GM12878 (cell line): Measurements from ENCODE around the gene RNMT. TPM values are rescaled to one million over a fixed set of nuclear protein-coding genes. Genes with fewer than 3 reads are reported as not detected.
A peak's percentile ranks its signal among the peaks of the same experiment; 100 is the strongest.

Experiments
- ATAC-seq: fragments of 200-7000 bp; cut with Tn5 transposase; 3 replicates; pipeline ENCODE4 v1.9.1; 2020; ENCODE audit warnings: mild to moderate bottlenecking, moderate library complexity
- BruUV-seq: library from RNA; stranded (reverse); fragments of 400-500 nt; replicated peaks from 2 replicates; lab custom pipeline; 2021; lab: Mats Ljungman, UMichigan
- CTCF ChIA-PET: fragments of 300-600 bp; sonication (Branson Sonifier 250); formaldehyde crosslinking; extraction: SDS; loops from one replicate; lab custom pipeline; 2021; ENCODE audit warnings: inconsistent platforms; lab: Yijun Ruan, JAX
- POLR2A ChIA-PET: fragments of 350-600 bp; formaldehyde crosslinking; extraction: SDS; loops from one replicate; lab custom pipeline; 2021; ENCODE audit warnings: inconsistent platforms; lab: Charles Lee
- RAD21 ChIA-PET: fragments of 300-600 bp; sonication (Branson Sonifier 250); formaldehyde crosslinking; loops from one replicate; lab custom pipeline; 2023; ENCODE audit warnings: antibody characterized with exemption; ENCODE audit not compliant: unreplicated experiment; lab: Charles Lee
- SMC1A ChIA-PET: fragments of 300-600 bp; sonication (Branson Sonifier 250); formaldehyde crosslinking; loops from one replicate; lab custom pipeline; 2023; ENCODE audit not compliant: unreplicated experiment, uncharacterized antibody; lab: Charles Lee
- DNase-seq: peaks from one replicate; pipeline ENCODE4 v3.0.0-alpha.2; 2011; ENCODE audit warnings: low read depth, low spot score
- FAIRE-seq: peaks from 3 replicates; lab custom pipeline; 2011; peaks lifted over from hg19 to GRCh38; lab: Jason Lieb, UNC
- H2AFZ ChIP-seq: 2 replicates; pipeline ENCODE4 v1.6.0; 2011; ENCODE audit warnings: low read depth, low read length, control low read depth; ENCODE audit not compliant: control insufficient read depth
- H3K27ac ChIP-seq: 2 replicates; pipeline ENCODE4 v1.5.1; 2011; ENCODE audit warnings: control low read depth; ENCODE audit not compliant: control insufficient read depth, insufficient read depth
- H3K27me3 ChIP-seq, 2 experiments: replicated peaks in 1 of 2; 2 replicates each; pipeline versions ENCODE4 v1.6.0 to v1.6.1; 2011; ENCODE audit warnings: low read length in 1 of 2; ENCODE audit not compliant: control insufficient read depth in 2 of 2, insufficient read depth in 2 of 2
- H3K36me3 ChIP-seq, 2 experiments: 2 replicates each; pipeline ENCODE4 v1.5.1; 2011; ENCODE audit warnings: low read length in 1 of 2; ENCODE audit not compliant: control insufficient read depth in 2 of 2, insufficient read depth in 2 of 2
- H3K4me1 ChIP-seq: 2 replicates; pipeline ENCODE4 v1.6.1; 2011; ENCODE audit warnings: mild to moderate bottlenecking, low read length, moderate library complexity, mixed read lengths; ENCODE audit not compliant: control insufficient read depth, insufficient read depth
- H3K4me2 ChIP-seq: 2 replicates; pipeline ENCODE4 v1.6.0; 2011; ENCODE audit warnings: control low read depth; ENCODE audit not compliant: control insufficient read depth, insufficient read depth
- H3K4me3 ChIP-seq: fragments of 200-600 bp; sonication (generic); 2 replicates; pipeline ENCODE4 v1.5.1; 2016
- H3K79me2 ChIP-seq: 2 replicates; pipeline ENCODE4 v1.6.0; 2011; ENCODE audit warnings: low read length; ENCODE audit not compliant: control insufficient read depth, insufficient read depth
- H3K9ac ChIP-seq: 2 replicates; pipeline ENCODE4 v1.8.0; 2011; ENCODE audit warnings: low read length, control low read depth, mixed read lengths; ENCODE audit not compliant: control insufficient read depth, insufficient read depth
- H3K9me3 ChIP-seq: replicated peaks from 3 replicates; pipeline ENCODE4 v1.5.1; 2011; ENCODE audit warnings: mild to moderate bottlenecking, low read length; ENCODE audit not compliant: control insufficient read depth, insufficient read depth
- H4K20me1 ChIP-seq: 2 replicates; pipeline ENCODE4 v1.6.0; 2011; ENCODE audit not compliant: control insufficient read depth, insufficient read depth
- ATF7 ChIP-seq: fragments of 450-650 bp; IDR thresholded peaks from 2 replicates; pipeline ENCODE4 v1.6.1; 2016; ENCODE audit warnings: low read depth, mild to moderate bottlenecking
- CBX5 ChIP-seq: sonication (generic); IDR thresholded peaks from 2 replicates; pipeline ENCODE4 v1.6.1; 2016; ENCODE audit warnings: low read depth, moderate library complexity, mild to moderate bottlenecking, inconsistent platforms
- DPF2 ChIP-seq: fragments of 450-650 bp; IDR thresholded peaks from 2 replicates; pipeline ENCODE4 v1.6.1; 2017; ENCODE audit warnings: mild to moderate bottlenecking
- EGR1 ChIP-seq, 2 experiments: IDR thresholded peaks; 1 replicate in 1 of 2; 2 replicates in 1 of 2; pipeline ENCODE4 v1.6.1; 2011 to 2012; ENCODE audit warnings: low read depth in 2 of 2, low read length in 2 of 2, borderline replicate concordance in 1 of 2, mild to moderate bottlenecking in 1 of 2, moderate library complexity in 1 of 2
- FOS ChIP-seq: IDR thresholded peaks from 3 replicates; pipeline ENCODE4 v1.6.1; 2011; ENCODE audit warnings: borderline replicate concordance; ENCODE audit not compliant: insufficient read length; ENCODE audit errors: extremely low read depth
- IKZF1 ChIP-seq: fragments of 450-650 bp; conservative IDR thresholded peaks from 2 replicates; pipeline ENCODE4 v1.6.1; 2017; ENCODE audit warnings: antibody characterized with exemption, mild to moderate bottlenecking
- KAT2A ChIP-seq: conservative IDR thresholded peaks from 2 replicates; pipeline ENCODE4 v1.6.1; 2011; ENCODE audit warnings: low read depth, low read length; ENCODE audit not compliant: control insufficient read depth
- PAX8 ChIP-seq: fragments of 450-650 bp; IDR thresholded peaks from 2 replicates; pipeline ENCODE4 v1.6.1; 2017; ENCODE audit warnings: mild to moderate bottlenecking, moderate library complexity
- POLR2AphosphoS5 ChIP-seq: IDR thresholded peaks from 2 replicates; pipeline ENCODE4 v1.6.1; 2011; ENCODE audit warnings: mild to moderate bottlenecking, low read length, inconsistent platforms
- ZZZ3 ChIP-seq: IDR thresholded peaks from 2 replicates; pipeline ENCODE4 v1.6.1; 2011; ENCODE audit warnings: low read depth; ENCODE audit not compliant: control insufficient read depth, insufficient read length
- WGBS: methylation state at CpG from one replicate; pipeline ENCODE4 v1.1.6; 2016; ENCODE audit warnings: low lambda C conversion rate; ENCODE audit not compliant: insufficient replicate concordance, insufficient coverage; ENCODE audit errors: missing lambda C conversion rate; 5-methylcytosine and 5-hydroxymethylcytosine counted together
- in situ Hi-C: fragments of 300-500 bp; cut with MboI; formaldehyde crosslinking; loops from 9 replicates; pipeline ENCODE4 v1.14.3; 2018; ENCODE audit warnings: mixed read lengths
- intact Hi-C: fragments of 100-400 bp; cut with micrococcal nuclease; formaldehyde crosslinking; loops from one replicate; pipeline ENCODE4 v1.14.2; 2022; ENCODE audit not compliant: unreplicated experiment
- polyA plus RNA-seq, 11 experiments: library from polyadenylated mRNA; depleted of rRNA in 4 of 11; unstranded in 6 of 11; stranded (reverse) in 5 of 11; fragments of >200 nt; fragmentation: Nextera tagmentation in 4 of 11; fragmentation: Illumina TruSeq in 1 of 11; extraction: Ambion mirVana in 4 of 11; extraction: Trizol in 1 of 11; gene quantifications; 1 replicate in 1 of 11; 2 replicates in 10 of 11; pipeline versions ENCODE4 v1.2.1 to v1.2.3, GENCODE V29; 2011 to 2016; ENCODE audit warnings: inconsistent platforms in 2 of 11, missing spikeins in 2 of 11, low read depth in 1 of 11
- total RNA-seq, 4 experiments: library from RNA; depleted of rRNA in 3 of 4; stranded (reverse); fragments of >200 nt in 3 of 4; fragmentation: Illumina TruSeq in 1 of 4; extraction: Trizol in 1 of 4; gene quantifications; 2 replicates each; pipeline versions ENCODE4 v1.2.1 to v1.2.3, GENCODE V29; 2013 to 2021
- TF ChIP-seq, protein P1 (sequence below): fragments of 450-650 bp; formaldehyde crosslinking; IDR thresholded peaks from 2 replicates; pipeline ENCODE4 v1.4.0; 2020; ENCODE audit warnings: mild to moderate bottlenecking, moderate library complexity
- TF ChIP-seq, protein P2 (sequence below): fragments of 450-650 bp; IDR thresholded peaks from 2 replicates; pipeline ENCODE4 v1.6.1; 2017; ENCODE audit warnings: low read depth, mild to moderate bottlenecking, moderate library complexity
- TF ChIP-seq, protein P3 (sequence below): IDR thresholded peaks from 2 replicates; pipeline ENCODE4 v1.6.1; 2011; ENCODE audit warnings: low read depth, low read length, improper control_type of control experiment, borderline replicate concordance

RNMT gene
- total and polyA plus RNA-seq, 10 of the 15 experiments (the other 5 are each of a cell fraction or from before 2014, with no cell fraction given): 18.1 to 63.2 (median 38.8) TPM

DNA sequence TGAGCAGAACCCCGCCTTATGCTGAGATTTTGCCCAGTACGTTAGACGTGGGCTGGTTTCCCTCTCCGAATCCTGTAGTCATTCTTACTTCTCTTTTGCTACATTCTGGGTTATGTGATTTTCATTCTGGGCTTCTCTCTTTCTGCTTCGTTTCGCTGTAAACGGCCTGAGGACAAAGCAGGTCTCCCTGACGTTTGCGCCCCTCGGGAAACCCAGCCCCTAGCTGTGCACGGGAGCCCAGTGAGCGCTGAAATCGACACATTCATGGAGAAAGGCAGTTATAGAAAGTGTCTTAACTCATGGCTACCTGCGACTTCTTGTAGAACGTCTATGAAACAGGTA is 74.8 kb downstream of the RNMT start:
- ATAC-seq (no peak), FAIRE-seq (peak; percentile 59)
- RAD21 ChIA-PET: no interaction called here
- SMC1A ChIA-PET: interaction anchor here (0.7 kb wide), 1 partner anchor 322 kb away, joined by 3 read pairs; no protein-coding TSS in a partner anchor
- no peak overlapping the region for H2AFZ ChIP-seq
- TF ChIP-seq POLR2AphosphoS5: no peak
- no peak for TF ChIP-seq ATF7
- no peak for TF ChIP-seq KAT2A
- no peak for TF ChIP-seq ZZZ3
- TF ChIP-seq, protein P1, sequence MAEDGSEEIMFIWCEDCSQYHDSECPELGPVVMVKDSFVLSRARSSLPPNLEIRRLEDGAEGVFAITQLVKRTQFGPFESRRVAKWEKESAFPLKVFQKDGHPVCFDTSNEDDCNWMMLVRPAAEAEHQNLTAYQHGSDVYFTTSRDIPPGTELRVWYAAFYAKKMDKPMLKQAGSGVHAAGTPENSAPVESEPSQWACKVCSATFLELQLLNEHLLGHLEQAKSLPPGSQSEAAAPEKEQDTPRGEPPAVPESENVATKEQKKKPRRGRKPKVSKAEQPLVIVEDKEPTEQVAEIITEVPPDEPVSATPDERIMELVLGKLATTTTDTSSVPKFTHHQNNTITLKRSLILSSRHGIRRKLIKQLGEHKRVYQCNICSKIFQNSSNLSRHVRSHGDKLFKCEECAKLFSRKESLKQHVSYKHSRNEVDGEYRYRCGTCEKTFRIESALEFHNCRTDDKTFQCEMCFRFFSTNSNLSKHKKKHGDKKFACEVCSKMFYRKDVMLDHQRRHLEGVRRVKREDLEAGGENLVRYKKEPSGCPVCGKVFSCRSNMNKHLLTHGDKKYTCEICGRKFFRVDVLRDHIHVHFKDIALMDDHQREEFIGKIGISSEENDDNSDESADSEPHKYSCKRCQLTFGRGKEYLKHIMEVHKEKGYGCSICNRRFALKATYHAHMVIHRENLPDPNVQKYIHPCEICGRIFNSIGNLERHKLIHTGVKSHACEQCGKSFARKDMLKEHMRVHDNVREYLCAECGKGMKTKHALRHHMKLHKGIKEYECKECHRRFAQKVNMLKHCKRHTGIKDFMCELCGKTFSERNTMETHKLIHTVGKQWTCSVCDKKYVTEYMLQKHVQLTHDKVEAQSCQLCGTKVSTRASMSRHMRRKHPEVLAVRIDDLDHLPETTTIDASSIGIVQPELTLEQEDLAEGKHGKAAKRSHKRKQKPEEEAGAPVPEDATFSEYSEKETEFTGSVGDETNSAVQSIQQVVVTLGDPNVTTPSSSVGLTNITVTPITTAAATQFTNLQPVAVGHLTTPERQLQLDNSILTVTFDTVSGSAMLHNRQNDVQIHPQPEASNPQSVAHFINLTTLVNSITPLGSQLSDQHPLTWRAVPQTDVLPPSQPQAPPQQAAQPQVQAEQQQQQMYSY (CRISPR knock-in tag): no peak
- TF ChIP-seq, protein P2, sequence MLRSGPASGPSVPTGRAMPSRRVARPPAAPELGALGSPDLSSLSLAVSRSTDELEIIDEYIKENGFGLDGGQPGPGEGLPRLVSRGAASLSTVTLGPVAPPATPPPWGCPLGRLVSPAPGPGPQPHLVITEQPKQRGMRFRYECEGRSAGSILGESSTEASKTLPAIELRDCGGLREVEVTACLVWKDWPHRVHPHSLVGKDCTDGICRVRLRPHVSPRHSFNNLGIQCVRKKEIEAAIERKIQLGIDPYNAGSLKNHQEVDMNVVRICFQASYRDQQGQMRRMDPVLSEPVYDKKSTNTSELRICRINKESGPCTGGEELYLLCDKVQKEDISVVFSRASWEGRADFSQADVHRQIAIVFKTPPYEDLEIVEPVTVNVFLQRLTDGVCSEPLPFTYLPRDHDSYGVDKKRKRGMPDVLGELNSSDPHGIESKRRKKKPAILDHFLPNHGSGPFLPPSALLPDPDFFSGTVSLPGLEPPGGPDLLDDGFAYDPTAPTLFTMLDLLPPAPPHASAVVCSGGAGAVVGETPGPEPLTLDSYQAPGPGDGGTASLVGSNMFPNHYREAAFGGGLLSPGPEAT: no peak
- no peak for TF ChIP-seq DPF2
- TF ChIP-seq CBX5: no peak
- TF ChIP-seq, protein P3, sequence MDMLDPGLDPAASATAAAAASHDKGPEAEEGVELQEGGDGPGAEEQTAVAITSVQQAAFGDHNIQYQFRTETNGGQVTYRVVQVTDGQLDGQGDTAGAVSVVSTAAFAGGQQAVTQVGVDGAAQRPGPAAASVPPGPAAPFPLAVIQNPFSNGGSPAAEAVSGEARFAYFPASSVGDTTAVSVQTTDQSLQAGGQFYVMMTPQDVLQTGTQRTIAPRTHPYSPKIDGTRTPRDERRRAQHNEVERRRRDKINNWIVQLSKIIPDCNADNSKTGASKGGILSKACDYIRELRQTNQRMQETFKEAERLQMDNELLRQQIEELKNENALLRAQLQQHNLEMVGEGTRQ: no peak
- no peak for TF ChIP-seq EGR1 (IDR thresholded peaks at IDR 0.05; ENCODE audit: borderline replicate concordance in 1 of 2, low read depth in 2 of 2, low read length in 2 of 2)
- no peak for TF ChIP-seq IKZF1
- TF ChIP-seq PAX8: no peak
- TF ChIP-seq FOS: no peak
- TF ChIP-seq, all 136 proteins: peak for 0
- Histone ChIP-seq H3K9ac (no peak overlapping the region), H3K27ac (no peak overlapping the region), H3K79me2 (no peaks in the 10 kb centered on the region), H3K9me3 (no peaks in the 10 kb centered on the region), H3K4me3 (no peak overlapping the region), H3K36me3 (no peaks in the 10 kb centered on the region), H4K20me1 (no peaks in the 10 kb centered on the region), H3K27me3 (peaks cover 3 to 7% of the 10 kb centered on the region in 2 experiments; a peak in 2 of 4 replicates), H3K4me2 (no peak overlapping the region), H3K4me1 (no peaks in the 10 kb centered on the region)
- intact Hi-C loops (no loop called here), in situ Hi-C loops (no loop called here)
- BruUV-seq: no TSS peak
- DNase-seq: no peak
- CTCF ChIA-PET: no interaction called here
- POLR2A ChIA-PET: no interaction called here
- WGBS: 18% methylated on average over 15 of the region's 15 CpGs
